Natural killer cell treated with Interleukin-12 subunit alpha and Interleukin-12 subunit beta and Interleukin-15 and Interleukin-18, amount 100 ng/mL, for 72 hours (primary cell): ENCODE results near the gene ULK4. TPM values are rescaled to one million over a fixed set of nuclear protein-coding genes. Genes with fewer than 3 reads are reported as not detected.
A peak's percentile ranks its signal among the peaks of the same experiment; 100 is the strongest.

Experiments used
- ATAC-seq, 2 donors: fragments of 150-1000 bp; cut with Tn5 transposase in 1 of 2; sonication (Bioruptor Pico), chemical (Tn5 transposase) in 1 of 2; 2 replicates each; pipeline ENCODE4 v1.10.0; 2021
- DNase-seq: peaks from one replicate; pipeline ENCODE4 v3.0.0; 2022; ENCODE audit warnings: low spot score
- H3K27ac Mint-ChIP-seq, 2 donors: 1 replicate in 1 of 2; 2 replicates in 1 of 2; pipeline ENCODE4 v1.8.0; 2022; ENCODE audit warnings: mixed read lengths in 2 of 2, mild to moderate bottlenecking in 1 of 2, moderate library complexity in 1 of 2
- H3K27me3 Mint-ChIP-seq, 2 donors: 1 replicate in 1 of 2; 2 replicates in 1 of 2; pipeline ENCODE4 v1.8.0; 2022; ENCODE audit warnings: mixed read lengths in 2 of 2
- H3K36me3 Mint-ChIP-seq: one replicate; pipeline ENCODE4 v1.8.0; 2022; ENCODE audit warnings: mixed read lengths
- H3K4me1 Mint-ChIP-seq, 2 donors: 1 replicate in 1 of 2; 2 replicates in 1 of 2; pipeline ENCODE4 v1.8.0; 2022; ENCODE audit warnings: low read depth in 2 of 2, mixed read lengths in 2 of 2, mild to moderate bottlenecking in 1 of 2
- H3K4me3 Mint-ChIP-seq: one replicate; pipeline ENCODE4 v1.8.0; 2022; ENCODE audit warnings: mixed read lengths
- H3K9me3 Mint-ChIP-seq: 2 replicates; pipeline ENCODE4 v1.8.0; 2022; ENCODE audit warnings: mixed read lengths
- total RNA-seq, 2 donors: library from RNA; stranded (reverse); gene quantifications; one replicate each; pipeline ENCODE4 v1.2.3, GENCODE V29; 2022

The ULK4 gene
- total RNA-seq, 2 donors from 2014 or later, result 11.1 to 29.9 TPM

GRCh38 chr3:41243183-41243582, 718.7 kb downstream of the ULK4 start:
- H3K27me3 Mint-ChIP-seq, result no peaks in the 10 kb centered on the region
- no peak overlapping the region for H3K4me3 Mint-ChIP-seq
- peak overlapping the region in 1 of 2 donors; percentile 44 for H3K27ac Mint-ChIP-seq
- H3K9me3 Mint-ChIP-seq, result no peaks in the 10 kb centered on the region
- DNase-seq (no peak), ATAC-seq (no peak)
- H3K4me1 Mint-ChIP-seq, result peaks cover 0 to 12% of the 10 kb centered on the region in 2 donors
- H3K36me3 Mint-ChIP-seq, result peaks cover 21% of the 10 kb centered on the region

- no peak overlapping the region for H3K4me3 Mint-ChIP-seq
- ATAC-seq (no peak), DNase-seq (no peak)
- peaks cover 0 to 14% of the 10 kb centered on the region in 2 donors for H3K4me1 Mint-ChIP-seq
- no peaks in the 10 kb centered on the region for H3K27me3 Mint-ChIP-seq
- H3K27ac Mint-ChIP-seq, result peak overlapping the region; percentile 30 to 44
- no peaks in the 10 kb centered on the region for H3K9me3 Mint-ChIP-seq
- peaks cover 32% of the 10 kb centered on the region for H3K36me3 Mint-ChIP-seq
Observed at GRCh38 chr3:41241800-41242571, 719.9 kb downstream of the ULK4 start.

DNA sequence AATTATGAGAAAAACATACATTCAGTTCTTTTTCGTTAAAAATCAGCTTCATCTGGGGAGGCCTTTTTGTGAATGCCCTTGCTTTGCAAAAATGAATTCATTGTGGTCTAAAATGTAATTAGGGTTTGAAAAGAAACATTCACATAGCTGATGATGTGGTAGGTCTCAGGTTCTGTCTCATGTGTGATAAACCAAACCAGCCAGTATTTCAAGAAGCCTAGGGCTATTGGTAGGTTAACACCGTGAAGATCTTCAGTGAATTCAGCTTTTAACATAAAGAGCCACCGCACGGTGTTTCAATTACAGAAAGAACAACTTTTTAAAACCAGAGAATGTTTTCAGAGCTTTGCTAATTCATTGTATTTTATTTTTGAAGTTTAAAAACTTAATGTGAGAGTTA, 720.7 kb downstream of the ULK4 start:
- Mint-ChIP-seq H3K9me3 (no peaks in the 10 kb centered on the region), H3K4me3 (no peak overlapping the region), H3K4me1 (peaks cover 0 to 14% of the 10 kb centered on the region in 2 donors), H3K27ac (no peak overlapping the region), H3K27me3 (no peaks in the 10 kb centered on the region), H3K36me3 (peaks cover 34% of the 10 kb centered on the region)
- no peak for DNase-seq
- no peak for ATAC-seq

GRCh38 chr3:41239587-41239986, 722.3 kb downstream of the ULK4 start:
- H3K27me3 Mint-ChIP-seq, result no peaks in the 10 kb centered on the region
- H3K9me3 Mint-ChIP-seq, result no peaks in the 10 kb centered on the region
- ATAC-seq (no peak), DNase-seq (no peak)
- no peak overlapping the region for H3K27ac Mint-ChIP-seq
- peaks cover 4 to 19% of the 10 kb centered on the region in 2 donors for H3K4me1 Mint-ChIP-seq
- H3K36me3 Mint-ChIP-seq, result peaks cover 47% of the 10 kb centered on the region
- no peak overlapping the region for H3K4me3 Mint-ChIP-seq

DNA sequence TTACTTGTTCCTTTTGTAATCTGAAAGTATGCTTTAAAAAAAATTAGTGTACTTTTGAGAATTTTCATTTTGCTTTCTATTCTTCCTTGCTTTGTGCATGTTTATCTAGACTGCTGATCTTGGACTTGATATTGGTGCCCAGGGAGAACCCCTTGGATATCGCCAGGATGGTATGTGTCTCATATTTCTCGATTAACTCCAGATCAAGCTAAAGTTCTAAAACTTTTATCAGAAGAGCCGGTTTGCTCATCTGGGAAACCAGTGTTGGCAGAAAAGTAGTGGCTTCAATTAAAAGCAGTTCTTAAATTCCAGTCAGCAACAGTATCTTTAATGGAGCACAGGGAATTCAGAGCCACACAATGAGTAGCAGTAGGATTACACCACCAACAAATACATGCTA, 724.0 kb downstream of the ULK4 start:
- Mint-ChIP-seq H3K36me3 (peaks cover 63% of the 10 kb centered on the region), H3K27me3 (no peaks in the 10 kb centered on the region), H3K9me3 (no peaks in the 10 kb centered on the region), H3K27ac (peak overlapping the region in 1 of 2 donors; percentile 49), H3K4me3 (no peak overlapping the region), H3K4me1 (peaks cover 6 to 12% of the 10 kb centered on the region in 2 donors)
- DNase-seq, result no peak
- ATAC-seq, result no peak

- H3K27ac Mint-ChIP-seq, result no peak overlapping the region
- H3K36me3 Mint-ChIP-seq, result peaks cover 63% of the 10 kb centered on the region
- DNase-seq (no peak), ATAC-seq (no peak)
- H3K4me3 Mint-ChIP-seq, result no peak overlapping the region
- no peaks in the 10 kb centered on the region for H3K27me3 Mint-ChIP-seq
- H3K9me3 Mint-ChIP-seq, result no peaks in the 10 kb centered on the region
- H3K4me1 Mint-ChIP-seq, result peaks cover 8 to 14% of the 10 kb centered on the region in 2 donors
Observed at GRCh38 chr3:41236228-41236627, 725.7 kb downstream of the ULK4 start.

DNA sequence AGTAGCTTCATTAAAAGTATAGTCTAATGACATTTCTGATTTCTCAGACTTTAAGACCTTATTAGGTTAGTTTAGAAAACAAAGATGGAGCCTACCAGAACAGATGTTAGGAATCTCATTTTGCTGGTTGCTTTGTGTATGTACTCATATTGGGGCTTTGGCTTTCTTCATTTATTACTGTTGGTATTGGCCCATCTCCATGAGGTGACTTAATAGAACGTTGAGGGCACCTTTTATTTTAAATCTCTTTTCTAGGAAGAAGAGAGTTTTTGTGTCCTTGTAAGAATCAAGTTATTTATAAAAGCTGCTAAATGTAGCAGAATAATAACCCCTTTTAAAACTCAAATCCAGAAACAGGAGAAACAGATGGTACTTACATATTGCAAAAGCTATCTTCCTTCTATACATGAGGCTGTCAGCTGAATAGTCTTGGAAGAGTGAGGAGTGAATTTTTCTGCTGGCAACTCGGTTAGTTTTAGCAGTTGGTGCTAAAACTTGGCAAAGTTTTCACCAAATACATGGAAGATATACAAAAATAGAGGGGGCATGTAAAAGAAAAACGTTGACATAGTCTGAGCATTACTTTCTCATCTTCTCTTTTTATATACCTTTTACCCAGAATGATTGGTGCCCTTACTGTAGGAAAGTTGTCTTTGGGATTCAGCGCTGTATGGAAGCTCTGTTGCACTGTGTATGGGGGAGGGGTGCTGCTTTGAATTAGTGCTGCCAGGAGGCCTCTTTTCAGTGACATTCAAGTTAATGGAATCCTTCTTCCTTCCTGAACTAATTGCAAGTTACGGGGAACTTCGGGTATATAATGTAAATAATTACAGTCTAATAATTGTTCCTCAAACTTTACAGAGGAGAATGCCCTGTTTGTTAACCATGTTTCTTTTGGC, 726.8 kb downstream of the ULK4 start:
- peaks cover 16 to 21% of the 10 kb centered on the region in 2 donors for H3K4me1 Mint-ChIP-seq
- no peak for DNase-seq
- H3K27me3 Mint-ChIP-seq, result no peaks in the 10 kb centered on the region
- H3K27ac Mint-ChIP-seq, result peak overlapping the region; percentile 26 to 66
- peaks cover 70% of the 10 kb centered on the region for H3K36me3 Mint-ChIP-seq
- H3K4me3 Mint-ChIP-seq, result no peak overlapping the region
- no peaks in the 10 kb centered on the region for H3K9me3 Mint-ChIP-seq
- no peak for ATAC-seq

DNA sequence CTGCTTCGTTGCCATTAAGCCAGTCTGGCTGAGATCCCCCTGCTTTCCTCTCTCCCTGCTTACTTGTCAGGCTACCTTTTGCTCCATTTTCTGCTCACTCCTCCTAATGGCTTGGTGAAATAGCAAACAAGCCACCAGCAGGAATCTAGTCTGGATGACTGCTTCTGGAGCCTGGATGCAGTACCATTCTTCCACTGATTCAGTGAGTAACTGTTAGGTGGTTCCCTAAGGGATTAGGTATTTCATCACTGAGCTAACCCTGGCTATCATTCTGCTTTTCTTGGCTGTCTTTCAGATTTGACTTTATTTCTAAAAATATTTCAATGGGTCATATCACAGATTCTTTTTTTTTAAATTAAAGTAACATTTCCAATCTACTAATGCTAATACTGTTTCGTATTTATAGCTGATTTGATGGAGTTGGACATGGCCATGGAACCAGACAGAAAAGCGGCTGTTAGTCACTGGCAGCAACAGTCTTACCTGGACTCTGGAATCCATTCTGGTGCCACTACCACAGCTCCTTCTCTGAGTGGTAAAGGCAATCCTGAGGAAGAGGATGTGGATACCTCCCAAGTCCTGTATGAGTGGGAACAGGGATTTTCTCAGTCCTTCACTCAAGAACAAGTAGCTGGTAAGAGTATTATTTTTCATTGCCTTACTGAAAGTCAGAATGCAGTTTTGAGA, 737.6 kb downstream of the ULK4 start:
- H3K27ac Mint-ChIP-seq, result peak overlapping the region in 1 of 2 donors; percentile 68
- H3K27me3 Mint-ChIP-seq, result no peaks in the 10 kb centered on the region
- DNase-seq, result no peak
- H3K9me3 Mint-ChIP-seq, result no peaks in the 10 kb centered on the region
- peaks cover 61 to 72% of the 10 kb centered on the region in 2 donors for H3K4me1 Mint-ChIP-seq
- no peak overlapping the region for H3K4me3 Mint-ChIP-seq
- H3K36me3 Mint-ChIP-seq, result peaks cover 27% of the 10 kb centered on the region
- no peak for ATAC-seq

GRCh38 chr3:41223691-41224090, 738.2 kb downstream of the ULK4 start:
- Mint-ChIP-seq H3K4me3 (no peak overlapping the region), H3K27me3 (no peaks in the 10 kb centered on the region), H3K9me3 (no peaks in the 10 kb centered on the region), H3K4me1 (peaks cover 61 to 71% of the 10 kb centered on the region in 2 donors), H3K36me3 (peaks cover 25% of the 10 kb centered on the region), H3K27ac (peak overlapping the region in 1 of 2 donors; percentile 68)
- DNase-seq (no peak), ATAC-seq (no peak)

GRCh38 chr3:41223078-41223477, 738.8 kb downstream of the ULK4 start:
- Mint-ChIP-seq H3K4me1 (peaks cover 55 to 65% of the 10 kb centered on the region in 2 donors), H3K27me3 (no peaks in the 10 kb centered on the region), H3K4me3 (no peak overlapping the region), H3K36me3 (peaks cover 19% of the 10 kb centered on the region), H3K9me3 (no peaks in the 10 kb centered on the region), H3K27ac (no peak overlapping the region)
- DNase-seq, result no peak
- no peak for ATAC-seq

DNA sequence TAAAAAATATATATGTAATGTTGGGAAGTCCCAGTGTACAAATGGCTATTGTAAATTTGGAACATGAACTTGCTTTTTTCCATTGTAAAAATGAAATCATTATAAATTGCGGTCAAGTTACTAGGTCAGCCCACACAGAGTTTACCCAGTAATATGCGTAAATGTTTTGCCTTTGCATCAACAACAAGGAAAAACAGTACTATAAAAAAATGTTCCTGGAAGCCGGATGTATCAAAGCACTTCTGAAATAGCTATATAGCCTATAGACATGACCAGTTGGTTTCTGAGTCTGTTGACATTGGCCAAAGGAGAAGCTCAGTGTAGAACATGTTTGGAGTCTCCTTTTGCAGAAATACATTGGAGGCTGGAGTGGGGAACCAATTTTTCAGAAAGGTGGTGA, 739.4 kb downstream of the ULK4 start:
- Mint-ChIP-seq H3K27ac (peak overlapping the region in 1 of 2 donors; percentile 32), H3K9me3 (no peaks in the 10 kb centered on the region), H3K27me3 (no peaks in the 10 kb centered on the region), H3K4me1 (peaks cover 53 to 64% of the 10 kb centered on the region in 2 donors), H3K36me3 (peaks cover 15% of the 10 kb centered on the region), H3K4me3 (no peak overlapping the region)
- DNase-seq (no peak), ATAC-seq (no peak)

DNA sequence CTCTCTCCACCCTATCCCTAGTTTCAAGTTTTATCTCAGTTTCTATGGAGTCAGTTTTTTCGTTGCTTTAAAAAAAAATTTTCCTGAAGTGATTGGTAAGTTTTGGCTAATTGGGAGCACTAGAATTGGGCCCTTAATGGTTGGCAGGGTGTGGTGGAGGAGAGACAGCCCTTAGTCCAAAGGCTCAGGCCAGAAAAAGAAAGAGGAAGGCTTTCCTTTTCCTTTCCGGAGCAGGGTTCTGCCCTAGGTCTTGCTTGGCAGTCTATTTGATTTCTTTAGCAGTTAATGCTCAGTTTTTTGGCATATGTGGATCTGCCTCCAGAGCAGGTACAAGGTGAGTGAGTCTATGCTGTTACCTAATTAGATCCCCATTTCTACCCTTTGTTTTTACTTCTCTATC, 739.9 kb downstream of the ULK4 start:
- Mint-ChIP-seq H3K27me3 (no peaks in the 10 kb centered on the region), H3K36me3 (peaks cover 15% of the 10 kb centered on the region), H3K9me3 (no peaks in the 10 kb centered on the region), H3K27ac (peak overlapping the region in 1 of 2 donors; percentile 32), H3K4me1 (peaks cover 55 to 66% of the 10 kb centered on the region in 2 donors), H3K4me3 (no peak overlapping the region)
- ATAC-seq (no peak), DNase-seq (no peak)

DNA sequence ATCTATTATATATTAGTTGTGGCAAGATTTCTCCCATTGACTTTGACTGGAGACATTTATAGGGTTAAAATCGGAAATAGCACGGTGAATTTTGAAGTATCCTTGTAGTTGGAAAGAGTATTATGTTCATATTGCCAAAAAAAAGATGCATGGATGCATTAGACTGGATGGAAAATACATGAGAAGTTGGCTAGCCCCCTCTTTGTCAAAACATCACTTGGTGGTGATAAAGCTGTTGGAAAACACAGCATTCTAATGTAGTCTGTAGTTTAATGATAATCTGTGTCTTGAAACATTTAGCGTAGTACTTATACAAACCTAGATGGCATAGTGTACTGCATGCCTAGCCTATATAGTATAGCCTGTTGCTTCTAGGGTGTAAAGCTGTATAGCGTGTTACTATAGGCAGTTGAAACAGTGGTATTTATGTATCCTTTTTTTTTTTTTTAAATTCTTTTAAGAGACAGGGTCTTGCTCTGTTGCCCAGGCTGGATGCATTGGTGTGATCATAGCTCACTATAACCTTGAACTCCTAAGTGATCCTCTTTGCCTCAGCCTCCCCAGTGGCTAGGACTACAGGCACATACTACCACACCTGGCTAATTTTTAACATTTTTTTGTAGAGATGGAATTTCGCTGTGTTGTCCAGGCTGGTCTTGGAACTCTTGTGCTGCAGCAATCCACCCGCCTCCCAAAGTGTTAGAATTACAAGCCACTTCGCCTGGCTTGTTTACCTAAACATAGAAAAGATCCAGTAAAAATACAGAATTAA, 740.8 kb downstream of the ULK4 start:
- H3K27ac Mint-ChIP-seq, result peak overlapping the region in 1 of 2 donors; percentile 11
- ATAC-seq, result no peak

More for the DNA sequence above, 740.8 kb downstream of the ULK4 start:
- DNase-seq, result no peak
- peaks cover 52 to 64% of the 10 kb centered on the region in 2 donors for H3K4me1 Mint-ChIP-seq
- peaks cover 8% of the 10 kb centered on the region for H3K36me3 Mint-ChIP-seq
- no peak overlapping the region for H3K4me3 Mint-ChIP-seq
- H3K9me3 Mint-ChIP-seq, result no peaks in the 10 kb centered on the region
- no peaks in the 10 kb centered on the region for H3K27me3 Mint-ChIP-seq
